ENCODE data around the gene ZDHHC18. TPM values are rescaled to one million over a fixed set of nuclear protein-coding genes. Genes with fewer than 3 reads are reported as not detected.

The ZDHHC18 gene
- total RNA-seq, 2 experiments from 2014 or later = 18.2 to 19.5 TPM

GRCh38 chr1:26858891-26859640 is 32.6 kb downstream of the ZDHHC18 start:
- Histone ChIP-seq H3K27ac (ENCODE audit: low read depth, low read length, poor library complexity, severe bottlenecking) (no peak overlapping the region), H3K79me2 (ENCODE audit: insufficient read depth, low read depth, low read length) (no peaks in the 10 kb centered on the region), H3K4me1 (ENCODE audit: insufficient read depth, low read length, poor library complexity, severe bottlenecking) (peaks cover 20% of the 10 kb centered on the region), H3K9me2 (ENCODE audit: insufficient read depth, low read length) (no peaks in the 10 kb centered on the region), H4K20me1 (ENCODE audit: insufficient read depth, low read length) (no peaks in the 10 kb centered on the region), H3K36me3 (ENCODE audit: insufficient read depth, low read length) (peaks cover 3% of the 10 kb centered on the region; the same call in 1 of the 2 replicates), H3K4me3 (ENCODE audit: low read depth, low read length, poor library complexity, severe bottlenecking) (no peak overlapping the region), H2AFZ (ENCODE audit: low read length) (no peak overlapping the region), H3K4me2 (ENCODE audit: low read length) (no peak overlapping the region), H3K9me3 (ENCODE audit: low read length) (no peaks in the 10 kb centered on the region)
- POLR2A ChIA-PET = interaction anchor here (0.6 to 2.6 kb wide), 7 partner anchors 9 to 37 kb away, joined by 3 to 8 read pairs (median 4); no protein-coding TSS in a partner anchor
- CTCF ChIA-PET (ENCODE audit: unreplicated experiment) = interaction anchor here (0.5 to 1.1 kb wide), 3 partner anchors 28 to 260 kb away, joined by 3 read pairs; no protein-coding TSS in a partner anchor
- no peak for TF ChIP-seq CTCF (conservative IDR thresholded peaks at IDR 0.05; ENCODE audit: low read length)
- no peak for TF ChIP-seq EZH2phosphoT487 (IDR thresholded peaks at IDR 0.05; ENCODE audit: borderline replicate concordance, low read depth, low read length)
- DNase-seq (ENCODE audit: low spot score) = no peak
- intact Hi-C loops (cut with micrococcal nuclease; ENCODE audit: unreplicated experiment) = no loop called here
- BruUV-seq (replicated peaks) = no TSS peak

- Histone ChIP-seq H2AFZ (ENCODE audit: low read length) (no peak overlapping the region), H3K9me2 (ENCODE audit: insufficient read depth, low read length) (no peaks in the 10 kb centered on the region), H4K20me1 (ENCODE audit: insufficient read depth, low read length) (no peaks in the 10 kb centered on the region), H3K36me3 (ENCODE audit: insufficient read depth, low read length) (no peaks in the 10 kb centered on the region), H3K27ac (ENCODE audit: low read depth, low read length, poor library complexity, severe bottlenecking) (no peak overlapping the region), H3K79me2 (ENCODE audit: insufficient read depth, low read depth, low read length) (no peaks in the 10 kb centered on the region), H3K4me3 (ENCODE audit: low read depth, low read length, poor library complexity, severe bottlenecking) (no peak overlapping the region), H3K4me1 (ENCODE audit: insufficient read depth, low read length, poor library complexity, severe bottlenecking) (peaks cover 28% of the 10 kb centered on the region), H3K9me3 (ENCODE audit: low read length) (no peaks in the 10 kb centered on the region), H3K4me2 (ENCODE audit: low read length) (no peak overlapping the region)
- TF ChIP-seq EZH2phosphoT487 (IDR thresholded peaks at IDR 0.05; ENCODE audit: borderline replicate concordance, low read depth, low read length) (no peak), CTCF (conservative IDR thresholded peaks at IDR 0.05; ENCODE audit: low read length) (no peak)
- CTCF ChIA-PET (ENCODE audit: unreplicated experiment) = no interaction called here
- POLR2A ChIA-PET = interaction anchor here (1.0 kb wide), 2 partner anchors 9 to 36 kb away, joined by 3 to 4 read pairs; no protein-coding TSS in a partner anchor
- intact Hi-C loops (cut with micrococcal nuclease; ENCODE audit: unreplicated experiment) = no loop called here
- DNase-seq (ENCODE audit: low spot score) = no peak
- BruUV-seq (replicated peaks) = no TSS peak
Observed at GRCh38 chr1:26861286-26861701, 34.8 kb downstream of the ZDHHC18 start.

GRCh38 chr1:26861889-26862378 is 35.4 kb downstream of the ZDHHC18 start:
- Histone ChIP-seq H2AFZ (ENCODE audit: low read length) (no peak overlapping the region), H3K4me2 (ENCODE audit: low read length) (no peak overlapping the region), H3K27ac (ENCODE audit: low read depth, low read length, poor library complexity, severe bottlenecking) (no peak overlapping the region), H3K9me3 (ENCODE audit: low read length) (no peaks in the 10 kb centered on the region), H3K79me2 (ENCODE audit: insufficient read depth, low read depth, low read length) (no peaks in the 10 kb centered on the region), H4K20me1 (ENCODE audit: insufficient read depth, low read length) (no peaks in the 10 kb centered on the region), H3K4me1 (ENCODE audit: insufficient read depth, low read length, poor library complexity, severe bottlenecking) (peaks cover 30% of the 10 kb centered on the region), H3K36me3 (ENCODE audit: insufficient read depth, low read length) (no peaks in the 10 kb centered on the region), H3K9me2 (ENCODE audit: insufficient read depth, low read length) (no peaks in the 10 kb centered on the region), H3K4me3 (ENCODE audit: low read depth, low read length, poor library complexity, severe bottlenecking) (no peak overlapping the region)
- ChIA-PET POLR2A (interaction anchor here (0.7 to 1.0 kb wide), 2 partner anchors 28 to 37 kb away, joined by 3 to 4 read pairs; partner anchors contain the start of gene GPN2), CTCF (ENCODE audit: unreplicated experiment) (no interaction called here)
- DNase-seq (ENCODE audit: low spot score) = no peak
- TF ChIP-seq EZH2phosphoT487 (IDR thresholded peaks at IDR 0.05; ENCODE audit: borderline replicate concordance, low read depth, low read length) (no peak), CTCF (conservative IDR thresholded peaks at IDR 0.05; ENCODE audit: low read length) (no peak)
- no TSS peak for BruUV-seq (replicated peaks)
- intact Hi-C loops (cut with micrococcal nuclease; ENCODE audit: unreplicated experiment) = loop anchor here (1.0 kb wide), 1 partner anchor 16 kb away; no protein-coding TSS in a partner anchor

Measured in OCI-LY7 (cell line).